ENCODE results near the gene RBBP4. TPM values are rescaled to one million over a fixed set of nuclear protein-coding genes. Genes with fewer than 3 reads are reported as not detected.

Gene RBBP4
- total RNA-seq, 4 donors from 2014 or later: 50.0 to 92.3 (median 53.0) TPM

DNA sequence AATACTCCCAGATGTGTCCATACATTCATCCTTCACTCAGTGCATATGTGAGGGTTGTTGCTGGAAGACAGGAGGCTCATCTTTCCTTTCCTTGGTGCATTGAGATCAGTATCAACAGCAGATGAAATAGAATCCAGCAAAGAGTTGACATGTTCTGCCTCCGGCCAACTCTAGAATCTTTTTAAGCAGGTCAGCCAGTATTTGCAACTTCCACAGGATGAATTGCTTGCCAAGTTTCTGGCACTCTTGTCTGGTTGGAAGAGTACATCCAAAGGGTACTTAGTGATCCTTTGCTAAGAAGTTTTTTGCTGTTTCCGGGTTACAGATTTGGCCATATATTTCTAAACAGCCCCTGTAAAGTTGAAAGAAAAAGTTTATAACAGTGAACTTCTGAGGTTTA lies 30.5 kb downstream of the RBBP4 start:
- no peak overlapping the region for H3K4me3 ChIP-seq
- H3K9me3 ChIP-seq: no peaks in the 10 kb centered on the region
- TF ChIP-seq, protein P1, sequence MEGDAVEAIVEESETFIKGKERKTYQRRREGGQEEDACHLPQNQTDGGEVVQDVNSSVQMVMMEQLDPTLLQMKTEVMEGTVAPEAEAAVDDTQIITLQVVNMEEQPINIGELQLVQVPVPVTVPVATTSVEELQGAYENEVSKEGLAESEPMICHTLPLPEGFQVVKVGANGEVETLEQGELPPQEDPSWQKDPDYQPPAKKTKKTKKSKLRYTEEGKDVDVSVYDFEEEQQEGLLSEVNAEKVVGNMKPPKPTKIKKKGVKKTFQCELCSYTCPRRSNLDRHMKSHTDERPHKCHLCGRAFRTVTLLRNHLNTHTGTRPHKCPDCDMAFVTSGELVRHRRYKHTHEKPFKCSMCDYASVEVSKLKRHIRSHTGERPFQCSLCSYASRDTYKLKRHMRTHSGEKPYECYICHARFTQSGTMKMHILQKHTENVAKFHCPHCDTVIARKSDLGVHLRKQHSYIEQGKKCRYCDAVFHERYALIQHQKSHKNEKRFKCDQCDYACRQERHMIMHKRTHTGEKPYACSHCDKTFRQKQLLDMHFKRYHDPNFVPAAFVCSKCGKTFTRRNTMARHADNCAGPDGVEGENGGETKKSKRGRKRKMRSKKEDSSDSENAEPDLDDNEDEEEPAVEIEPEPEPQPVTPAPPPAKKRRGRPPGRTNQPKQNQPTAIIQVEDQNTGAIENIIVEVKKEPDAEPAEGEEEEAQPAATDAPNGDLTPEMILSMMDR (IDR thresholded peaks at IDR 0.05 in 4 of 5, conservative IDR thresholded peaks at IDR 0.05 in 1 of 5): no peak
- TF ChIP-seq POLR2A (IDR thresholded peaks at IDR 0.05): no peak
- peaks cover 35 to 45% of the 10 kb centered on the region in 2 donors for H3K4me1 ChIP-seq
- peak overlapping the region; percentile 1 to 77 (median 14) for H3K27ac ChIP-seq
- ATAC-seq (peak; percentile 57 to 81), DNase-seq (peak in 1 of 2 donors; percentile 14)
- peaks cover 0 to 58% of the 10 kb centered on the region in 2 donors for H3K36me3 ChIP-seq
- intact Hi-C loops (cut with DNase I; ENCODE audit: low total_unique reads) (no loop called here), in situ Hi-C loops (cut with MboI; ENCODE audit: low sequenced_read_pairs in 4 of 4) (no loop called here)
- H3K27me3 ChIP-seq: no peaks in the 10 kb centered on the region

DNA sequence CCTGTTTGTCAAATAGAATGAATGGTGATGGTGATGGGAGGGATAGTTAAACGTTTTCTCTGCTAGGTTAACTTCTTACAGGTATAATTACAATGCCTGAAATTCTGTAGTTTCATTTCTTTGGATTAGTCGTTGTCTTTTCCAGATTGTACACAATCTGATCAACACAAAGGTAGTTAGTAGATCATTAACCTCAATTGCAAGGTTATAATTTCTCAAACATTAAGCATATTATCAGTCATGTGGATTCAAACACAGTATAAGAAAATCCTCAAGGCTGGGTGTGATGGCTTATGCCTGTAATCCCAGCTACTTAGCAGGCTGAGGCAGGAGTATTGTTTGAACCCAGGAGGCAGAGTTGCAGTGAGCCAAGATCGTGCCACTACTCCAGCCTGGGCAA lies 31.0 kb downstream of the RBBP4 start:
- H3K9me3 ChIP-seq: no peaks in the 10 kb centered on the region
- no peak overlapping the region for H3K4me3 ChIP-seq
- peaks cover 0 to 53% of the 10 kb centered on the region in 2 donors for H3K36me3 ChIP-seq
- ATAC-seq (no peak), DNase-seq (no peak)
- intact Hi-C loops (cut with DNase I; ENCODE audit: low total_unique reads) (no loop called here), in situ Hi-C loops (cut with MboI; ENCODE audit: low sequenced_read_pairs in 4 of 4) (no loop called here)
- no peaks in the 10 kb centered on the region for H3K27me3 ChIP-seq
- H3K27ac ChIP-seq: peak overlapping the region in 3 of 4 donors; percentile 9 to 77 (median 20)
- peaks cover 35 to 48% of the 10 kb centered on the region in 2 donors for H3K4me1 ChIP-seq
- no peak for TF ChIP-seq POLR2A (IDR thresholded peaks at IDR 0.05)
- TF ChIP-seq, protein P1 (IDR thresholded peaks at IDR 0.05 in 4 of 5, conservative IDR thresholded peaks at IDR 0.05 in 1 of 5): no peak

DNA sequence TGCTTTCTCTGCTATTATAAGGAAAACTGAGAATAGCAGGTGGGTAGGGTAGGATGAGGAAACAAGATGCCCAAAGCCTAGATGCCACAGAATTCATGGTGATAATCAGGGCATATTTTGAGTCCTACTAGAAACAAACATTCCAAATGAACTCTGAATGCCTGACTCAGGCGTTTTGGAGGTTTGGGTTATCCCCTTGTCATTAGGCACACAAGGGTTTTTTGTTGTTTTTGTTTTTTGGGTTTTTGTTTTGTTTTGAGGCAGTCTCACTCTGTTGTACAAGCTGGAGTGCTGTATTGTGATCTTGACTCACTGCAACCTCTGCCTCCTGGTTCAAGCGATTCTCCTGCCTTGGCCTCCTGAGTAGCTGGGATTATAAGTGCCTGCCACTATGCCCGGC lies 32.4 kb downstream of the RBBP4 start:
- Histone ChIP-seq H3K27me3 (no peaks in the 10 kb centered on the region), H3K27ac (peak overlapping the region; percentile 29 to 77 (median 60)), H3K4me3 (no peak overlapping the region), H3K4me1 (peaks cover 35 to 48% of the 10 kb centered on the region in 2 donors), H3K36me3 (peaks cover 0 to 50% of the 10 kb centered on the region in 2 donors), H3K9me3 (no peaks in the 10 kb centered on the region)
- DNase-seq (no peak), ATAC-seq (no peak)
- TF ChIP-seq, protein P1 (IDR thresholded peaks at IDR 0.05 in 4 of 5, conservative IDR thresholded peaks at IDR 0.05 in 1 of 5): no peak
- no peak for TF ChIP-seq POLR2A (IDR thresholded peaks at IDR 0.05)
- intact Hi-C loops (cut with DNase I; ENCODE audit: low total_unique reads): no loop called here
- in situ Hi-C loops (cut with MboI; ENCODE audit: low sequenced_read_pairs in 4 of 4): no loop called here

DNA sequence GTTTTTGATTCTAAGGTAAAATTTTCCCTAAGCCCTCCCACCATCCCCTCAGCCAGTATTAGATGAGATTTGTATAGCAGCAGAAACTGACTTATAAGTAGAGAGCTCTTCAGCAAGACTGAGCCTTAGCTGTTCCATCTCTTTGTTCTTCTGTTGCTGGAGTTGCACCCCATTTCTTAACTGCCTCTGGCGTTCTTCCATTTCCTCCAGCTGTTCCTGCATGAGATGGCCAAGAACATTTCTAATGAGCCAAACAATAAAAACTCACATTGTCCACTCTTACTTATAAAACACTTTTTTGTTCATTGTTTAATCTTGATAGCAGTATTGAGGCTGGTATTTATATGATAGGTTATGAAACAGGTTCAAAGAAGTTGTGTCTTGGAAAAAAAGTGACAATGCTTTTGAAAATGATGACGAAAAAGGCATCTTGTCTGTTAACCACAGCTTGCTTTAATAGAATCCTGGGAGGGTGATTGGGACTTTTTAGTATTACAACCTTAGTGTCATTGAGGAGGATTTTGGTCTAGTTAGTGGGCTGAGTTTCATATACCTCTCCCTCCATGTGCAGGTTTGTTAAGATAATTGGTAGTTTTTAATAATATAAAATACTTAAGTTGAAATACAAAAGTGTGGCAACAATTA lies 33.3 kb downstream of the RBBP4 start:
- intact Hi-C loops (cut with DNase I; ENCODE audit: low total_unique reads): no loop called here
- Histone ChIP-seq H3K4me1 (peaks cover 35 to 48% of the 10 kb centered on the region in 2 donors), H3K27ac (peak overlapping the region; percentile 29 to 77 (median 60)), H3K4me3 (no peak overlapping the region), H3K36me3 (peaks cover 0 to 49% of the 10 kb centered on the region in 2 donors), H3K27me3 (no peaks in the 10 kb centered on the region), H3K9me3 (no peaks in the 10 kb centered on the region)
- in situ Hi-C loops (cut with MboI; ENCODE audit: low sequenced_read_pairs in 4 of 4): no loop called here
- peak; percentile 45 to 47 for ATAC-seq
- DNase-seq: peak in 1 of 2 donors; percentile 44
- no peak for TF ChIP-seq POLR2A (IDR thresholded peaks at IDR 0.05)
- TF ChIP-seq, protein P1 (IDR thresholded peaks at IDR 0.05 in 4 of 5, conservative IDR thresholded peaks at IDR 0.05 in 1 of 5): no peak

Data from gastrocnemius medialis (tissue), 4 donors.